Measurements from ENCODE around the gene HS1BP3. TPM values are rescaled to one million over a fixed set of nuclear protein-coding genes. Genes with fewer than 3 reads are reported as not detected.

The HS1BP3 gene
- total RNA-seq, 1 experiment from 2014 or later, result 15.9 TPM

GRCh38 chr2:20663196-20664070 is 12.5 kb upstream of the HS1BP3 start:
- DNase-seq (ENCODE audit: low read depth), result no peak

GRCh38 chr2:20662308-20662937 is 11.5 kb upstream of the HS1BP3 start:
- DNase-seq (ENCODE audit: low read depth), result no peak

DNA sequence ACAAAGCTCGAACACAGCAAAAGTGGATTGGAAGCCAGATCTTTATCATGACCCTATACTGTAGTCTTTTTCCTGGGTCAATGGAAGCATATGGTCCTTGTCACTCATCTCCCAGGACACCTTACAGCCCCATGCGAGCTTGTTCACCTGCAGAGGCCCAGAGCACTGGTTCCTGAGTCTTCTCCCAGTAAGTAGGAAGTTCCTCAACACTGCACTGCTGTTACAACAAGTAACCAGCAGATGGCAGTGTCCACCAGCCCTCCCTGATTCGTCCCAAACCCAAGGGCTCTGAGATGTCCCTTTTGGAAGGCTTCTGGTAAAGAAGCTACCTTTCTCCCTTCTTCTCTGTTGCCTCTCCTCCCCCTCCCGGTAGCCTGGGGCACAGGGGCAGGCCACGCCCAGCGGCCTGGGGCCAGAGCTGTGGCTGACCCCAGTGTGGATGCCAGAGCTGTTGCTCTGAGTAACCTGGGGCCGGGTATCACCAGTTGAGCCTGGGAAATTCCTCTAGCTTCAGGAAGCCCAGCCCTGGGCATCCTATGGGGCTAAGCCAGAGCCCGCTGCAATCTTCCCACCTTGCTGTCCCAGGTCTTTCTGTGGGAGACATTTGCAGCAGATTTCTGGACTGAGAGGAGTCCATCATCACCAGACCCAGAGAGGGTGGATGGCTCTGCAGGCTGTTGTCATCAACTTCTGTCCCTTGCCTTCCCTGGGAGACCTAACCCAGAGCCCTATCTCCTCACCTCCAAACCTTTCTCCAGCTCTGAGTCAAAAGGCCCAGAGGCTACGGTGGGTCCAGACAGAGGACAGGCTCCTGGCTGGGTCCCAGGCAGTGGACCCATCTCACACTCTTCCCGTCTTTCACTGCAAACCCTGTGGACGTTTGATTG is 10.8 kb upstream of the HS1BP3 start:
- peak; percentile 69 for DNase-seq (ENCODE audit: low read depth)

DNA sequence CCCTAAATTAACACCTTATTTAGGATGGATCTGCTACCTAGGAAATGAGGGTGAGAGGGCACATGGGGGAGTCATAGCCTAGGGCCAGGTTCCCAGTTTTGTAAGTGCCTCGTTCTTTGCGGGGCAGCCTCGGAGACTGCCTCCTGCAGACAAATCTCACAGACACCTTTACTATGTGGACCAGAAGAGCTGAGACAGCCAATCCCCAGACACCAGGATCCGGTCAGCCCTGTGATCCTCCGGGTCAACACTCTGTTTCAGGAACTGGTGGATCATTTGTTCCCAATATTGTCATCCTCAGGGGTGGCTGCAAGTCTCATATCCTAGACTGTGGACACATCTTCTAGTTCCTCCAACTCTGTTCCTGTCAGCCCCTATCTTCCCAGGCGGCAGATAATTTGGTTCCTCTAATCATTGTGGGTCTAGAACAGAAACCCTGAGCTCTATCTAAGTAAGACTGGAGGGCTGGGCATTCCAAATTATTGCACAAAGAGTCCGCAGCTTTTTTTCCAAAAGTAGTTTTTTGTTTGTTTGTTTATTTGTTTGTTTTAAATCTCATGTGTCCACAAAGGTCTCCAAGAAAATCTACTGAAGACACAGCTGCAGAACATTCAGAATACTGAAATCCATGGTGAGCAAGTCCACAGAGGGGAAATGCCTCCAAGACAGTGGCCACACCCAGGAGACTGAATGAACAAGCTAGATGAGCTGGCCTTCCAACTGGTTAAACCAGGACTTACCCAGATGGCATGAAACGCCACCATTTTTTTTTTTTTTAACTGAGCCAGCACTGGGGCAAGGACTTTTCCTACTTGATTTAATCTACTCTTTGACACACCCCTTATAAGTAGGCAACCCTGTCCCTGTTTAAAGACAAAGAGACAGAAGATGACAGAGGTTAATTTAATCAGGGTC is 9.9 kb upstream of the HS1BP3 start:
- DNase-seq (ENCODE audit: low read depth), result peak; percentile 61

GRCh38 chr2:20657522-20658235 is 6.8 kb upstream of the HS1BP3 start:
- no peak for DNase-seq (ENCODE audit: low read depth)

- DNase-seq (ENCODE audit: low read depth), result no peak
Measured at GRCh38 chr2:20656561-20656960, 5.7 kb upstream of the HS1BP3 start.

GRCh38 chr2:20654535-20654813 is 3.6 kb upstream of the HS1BP3 start:
- no peak for DNase-seq (ENCODE audit: low read depth)

- DNase-seq (ENCODE audit: low read depth), result no peak
Measured at GRCh38 chr2:20653695-20654534, 3.0 kb upstream of the HS1BP3 start.

- no peak for DNase-seq (ENCODE audit: low read depth)
Measured at GRCh38 chr2:20652673-20653575, 2.0 kb upstream of the HS1BP3 start.

DNA sequence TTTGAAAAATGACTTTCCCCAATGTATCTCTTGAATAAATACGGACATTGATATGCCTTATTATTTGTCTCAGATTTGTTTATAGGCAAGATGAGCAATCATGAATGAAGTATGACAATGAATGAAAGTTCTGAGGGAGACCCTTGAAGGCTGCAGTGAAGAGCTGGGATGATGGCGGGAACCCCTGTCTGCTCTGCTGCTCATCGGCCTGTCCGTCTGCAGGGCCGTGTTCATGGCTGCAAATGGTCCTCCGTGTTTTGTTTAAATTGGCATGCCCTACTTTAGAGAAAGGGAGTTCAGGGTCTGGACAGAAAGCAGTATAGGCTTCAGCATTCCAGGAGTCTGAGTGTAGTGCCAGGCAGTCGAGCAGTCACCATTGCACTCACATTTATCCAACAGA is 1.2 kb upstream of the HS1BP3 start:
- DNase-seq (ENCODE audit: low read depth), result no peak

DNA sequence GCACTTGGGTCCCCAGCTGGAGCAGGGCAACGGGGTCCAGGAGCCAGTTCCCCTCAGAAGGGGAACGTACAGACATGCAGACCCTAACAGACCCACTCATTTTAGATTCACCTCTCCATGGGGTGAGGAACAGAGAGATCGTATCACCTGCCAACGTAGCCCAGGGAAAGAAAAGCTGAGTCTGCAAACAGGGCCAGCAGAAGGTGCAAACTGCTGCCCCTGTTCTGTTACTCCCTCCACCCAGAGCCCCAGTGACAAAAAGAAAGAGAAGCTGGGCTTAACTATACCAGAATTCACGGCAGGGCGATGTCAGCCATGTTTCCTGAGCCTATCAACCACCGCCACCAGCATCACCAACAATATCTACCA is 817 bp upstream of the HS1BP3 start:
- no peak for DNase-seq (ENCODE audit: low read depth)

DNA sequence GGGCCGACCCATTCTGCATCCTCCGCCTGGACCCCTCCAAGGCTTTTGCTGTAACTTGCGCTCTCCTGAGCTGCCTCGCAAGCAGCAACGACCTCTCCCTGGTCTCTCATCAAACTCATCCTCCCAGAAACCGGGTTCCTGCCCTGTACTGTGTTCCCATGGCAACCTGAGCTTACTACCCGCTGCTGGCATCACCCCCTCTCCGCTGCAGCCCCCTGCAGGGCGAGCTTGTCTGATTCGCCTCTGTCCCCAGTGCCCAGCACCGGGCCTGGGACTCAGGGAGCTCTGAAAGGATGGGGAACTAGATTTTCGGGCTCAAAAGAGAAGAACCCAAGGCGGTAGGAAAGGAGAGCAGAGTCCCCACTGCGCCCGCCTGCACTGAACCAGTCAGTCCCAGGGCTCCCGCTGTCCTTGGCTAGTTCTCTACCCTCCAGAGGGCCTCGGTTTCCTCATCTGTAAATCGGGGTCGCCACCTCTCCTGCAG is 463 bp downstream of the HS1BP3 start:
- peak; percentile 46 for DNase-seq (ENCODE audit: low read depth)

GRCh38 chr2:20649976-20650375 is 922 bp downstream of the HS1BP3 start:
- no peak for DNase-seq (ENCODE audit: low read depth)

GRCh38 chr2:20649576-20649975 is 1.3 kb downstream of the HS1BP3 start:
- peak; percentile 39 for DNase-seq (ENCODE audit: low read depth)

DNA sequence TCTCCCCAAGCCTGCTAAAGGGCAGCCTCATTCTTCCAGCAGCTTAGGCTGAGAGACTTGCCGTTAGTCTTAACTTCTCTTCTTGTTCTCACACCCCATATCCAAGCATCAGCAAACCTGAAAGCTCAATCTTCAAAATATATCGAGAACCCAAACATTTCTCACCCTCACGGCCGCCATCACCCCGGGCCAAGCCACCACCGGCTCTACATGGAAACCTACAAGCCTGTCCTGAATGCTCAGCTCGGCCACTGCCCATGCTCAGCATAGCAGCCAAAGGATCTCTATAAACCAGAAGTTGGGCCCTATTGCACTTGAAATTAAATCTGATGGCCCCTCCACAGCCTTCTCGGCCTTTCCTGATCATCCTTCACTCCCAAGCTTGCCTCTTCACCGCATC is 2.1 kb downstream of the HS1BP3 start:
- no peak for DNase-seq (ENCODE audit: low read depth)

- DNase-seq (ENCODE audit: low read depth), result no peak
Measured at GRCh38 chr2:20648206-20648605, 2.7 kb downstream of the HS1BP3 start.

DNA sequence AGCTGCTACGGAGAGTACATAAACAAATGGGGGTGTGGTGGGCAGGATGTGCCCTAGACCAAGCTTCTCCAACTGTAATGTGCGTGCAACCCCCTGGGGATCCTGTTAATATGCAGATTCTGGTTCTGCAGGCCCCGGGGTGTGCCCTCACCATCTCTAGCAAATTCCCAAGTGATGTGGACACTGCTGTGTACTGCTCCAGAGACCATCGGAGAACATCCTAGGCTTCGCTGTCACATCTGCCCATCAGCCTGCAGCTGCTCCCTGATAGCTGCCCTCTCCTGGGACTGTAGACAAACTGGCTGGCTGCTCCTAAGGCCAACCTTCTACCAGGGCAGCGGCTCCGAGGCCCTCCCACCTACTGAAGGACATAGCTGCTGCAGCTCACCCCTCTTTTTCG is 3.2 kb downstream of the HS1BP3 start:
- no peak for DNase-seq (ENCODE audit: low read depth)

DNA sequence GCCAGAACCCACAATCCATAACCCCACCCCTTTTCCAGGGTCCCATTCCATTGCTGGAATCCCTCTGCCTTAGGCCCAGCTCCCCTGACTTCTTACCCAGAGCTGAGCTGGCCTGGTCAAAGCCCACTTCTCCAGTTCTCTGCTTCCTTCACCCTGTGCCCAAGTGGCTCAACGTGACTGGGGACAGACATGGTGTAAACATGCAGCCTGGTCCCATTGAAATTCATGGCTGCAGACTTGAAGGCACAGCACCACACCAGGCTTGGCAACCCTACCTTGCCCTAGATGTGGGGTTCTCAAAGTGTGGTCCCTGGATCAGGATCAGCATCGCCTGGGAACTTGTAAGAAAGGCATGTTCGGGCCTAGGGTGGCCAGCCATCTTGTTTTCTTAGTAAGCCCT is 3.7 kb downstream of the HS1BP3 start:
- DNase-seq (ENCODE audit: low read depth), result no peak

DNA sequence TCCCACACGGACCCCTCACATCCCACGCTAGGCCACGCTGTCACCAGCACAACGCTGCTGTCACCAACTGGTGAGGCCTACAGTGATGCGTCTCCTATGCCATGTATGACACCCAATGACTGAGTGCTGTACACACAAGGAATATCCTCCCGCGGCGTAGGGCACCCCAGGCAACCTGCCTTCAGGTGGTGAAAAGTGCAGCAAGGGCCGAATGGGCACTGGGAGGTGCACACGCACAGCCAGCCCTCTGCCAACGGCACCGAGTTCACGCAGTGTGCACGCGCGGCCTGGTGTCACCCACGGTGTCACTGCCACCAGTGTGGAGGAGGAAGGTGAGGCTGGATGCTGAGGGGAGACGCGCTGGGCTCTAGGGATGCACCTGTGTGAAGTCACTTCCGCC is 4.5 kb downstream of the HS1BP3 start:
- no peak for DNase-seq (ENCODE audit: low read depth)

Measured in RPMI7951 (cell line).